NT2/D1 (cell line): Measurements from ENCODE around the gene PROCR.

Experiments
- SUZ12 ChIP-seq: IDR thresholded peaks from 2 replicates; pipeline ENCODE4 v1.6.1; 2011; ENCODE audit not compliant: insufficient read length, insufficient read depth; ENCODE audit errors: extremely low read depth
- YY1 ChIP-seq: IDR thresholded peaks from 2 replicates; pipeline ENCODE4 v1.6.1; 2011; ENCODE audit not compliant: insufficient read length, insufficient read depth
- ZNF274 ChIP-seq: IDR thresholded peaks from 2 replicates; pipeline ENCODE4 v1.6.1; 2011; ENCODE audit warnings: mild to moderate bottlenecking, low read depth, low read length

GRCh38 chr20:35196313-35196712 lies 24.4 kb downstream of the PROCR start:
- TF ChIP-seq YY1 = no peak
- TF ChIP-seq ZNF274 = no peak
- TF ChIP-seq SUZ12 = no peak
